Uterus (tissue), 4 donors: ENCODE measurements around the gene IQCE. TPM values are rescaled to one million over a fixed set of nuclear protein-coding genes. Genes with fewer than 3 reads are reported as not detected.

Experiments used
- DNase-seq, 2 donors: peaks; one replicate each; pipeline ENCODE4 v3.0.0-alpha.2; 2019 to 2020
- H3K27ac ChIP-seq, 2 donors: fragments of 200-600 bp; sonication (generic); 1 replicate in 1 of 2; 2 replicates in 1 of 2; pipeline ENCODE4 v1.5.1; 2016 to 2018
- H3K27me3 ChIP-seq, 2 donors: fragments of 200-600 bp; sonication (generic); one replicate each; pipeline ENCODE4 v1.5.1; 2018 to 2019; ENCODE audit warnings: control low read depth in 1 of 2
- H3K36me3 ChIP-seq, 2 donors: fragments of 200-600 bp; sonication (generic); one replicate each; pipeline ENCODE4 v1.5.1; 2019; ENCODE audit warnings: control low read depth in 1 of 2
- H3K4me1 ChIP-seq, 2 donors: fragments of 200-600 bp; sonication (generic); one replicate each; pipeline ENCODE4 v1.5.1; 2018 to 2019; ENCODE audit warnings: control low read depth in 1 of 2
- H3K4me3 ChIP-seq, 2 donors: fragments of 200-600 bp; sonication (generic); 1 replicate in 1 of 2; 2 replicates in 1 of 2; pipeline ENCODE4 v1.5.1; 2018 to 2019; ENCODE audit warnings: mild to moderate bottlenecking in 1 of 2
- H3K9me3 ChIP-seq, 2 donors: fragments of 200-600 bp; sonication (generic); one replicate each; pipeline ENCODE4 v1.5.1; 2019; ENCODE audit warnings: control low read depth in 1 of 2
- POLR2A ChIP-seq, 2 donors: fragments of 450-650 bp; IDR thresholded peaks; one replicate each; pipeline ENCODE4 v1.6.1; 2016; ENCODE audit warnings: antibody characterized with exemption in 2 of 2, mild to moderate bottlenecking in 1 of 2, moderate library complexity in 1 of 2
- intact Hi-C: fragments of 100-400 bp; cut with DNase I; formaldehyde crosslinking; loops from one replicate; pipeline ENCODE4 v1.15.1; 2023; ENCODE audit warnings: low total_unique reads
- total RNA-seq, 4 donors: library from RNA; depleted of rRNA in 3 of 4; stranded (reverse); fragments of >200 nt in 3 of 4; gene quantifications; one replicate each; pipeline versions ENCODE4 v1.1.0 to v1.2.4, GENCODE V29; 2014 to 2023
- TF ChIP-seq, protein P1 (sequence below), 4 experiments: fragments of 200-600 bp in 2 of 4; fragments of 450-650 bp in 2 of 4; sonication (generic) in 2 of 4; IDR thresholded peaks; one replicate each; pipeline ENCODE4 v1.5.1; 2016 to 2019; ENCODE audit warnings: antibody characterized with exemption in 4 of 4, mild to moderate bottlenecking in 2 of 4, moderate library complexity in 1 of 4
- donor health status: DM: yes; HTN: yes; CAD: no.

Gene IQCE
- total RNA-seq, 4 donors from 2014 or later: 6.8 to 28.0 (median 16.9) TPM

DNA sequence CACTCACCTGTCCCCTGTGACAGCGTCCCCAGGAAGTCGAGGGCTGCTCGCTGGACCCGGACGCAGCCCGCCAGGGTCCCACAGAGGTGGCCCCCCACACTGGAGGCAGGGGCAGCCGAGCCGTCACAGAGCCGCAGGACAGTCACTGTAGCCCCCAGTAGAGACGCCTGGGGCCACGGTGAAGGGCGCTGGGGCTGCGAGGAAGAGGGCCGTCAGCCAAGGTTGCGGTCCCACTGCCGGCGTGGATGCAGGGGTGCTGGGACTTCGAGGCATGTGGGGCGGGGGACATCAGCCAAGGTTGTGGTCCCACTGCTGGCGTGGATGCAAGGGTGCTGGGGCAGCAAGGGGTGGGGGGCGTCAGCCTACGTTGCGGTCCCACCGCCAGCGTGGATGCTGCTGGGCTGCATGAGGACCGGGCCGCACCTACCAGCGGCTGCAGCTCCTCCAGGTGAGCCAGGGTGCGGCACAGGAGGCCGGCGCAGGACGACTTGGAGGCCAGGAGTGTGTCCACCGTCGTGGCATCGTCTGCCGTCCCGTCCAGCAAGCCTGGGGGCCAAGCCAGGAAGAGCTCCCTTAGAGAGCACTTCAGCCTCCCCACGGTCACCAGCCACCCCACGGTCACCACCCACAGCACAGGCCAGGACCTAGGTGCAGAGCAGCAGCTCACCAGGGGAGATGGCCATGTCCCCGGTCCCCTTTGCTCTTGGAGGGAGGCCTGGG lies 17.3 kb upstream of the IQCE start:
- no peaks in the 10 kb centered on the region for H3K36me3 ChIP-seq
- DNase-seq: no peak
- H3K9me3 ChIP-seq: no peaks in the 10 kb centered on the region
- no peak for TF ChIP-seq POLR2A (IDR thresholded peaks at IDR 0.05)
- TF ChIP-seq, protein P1, sequence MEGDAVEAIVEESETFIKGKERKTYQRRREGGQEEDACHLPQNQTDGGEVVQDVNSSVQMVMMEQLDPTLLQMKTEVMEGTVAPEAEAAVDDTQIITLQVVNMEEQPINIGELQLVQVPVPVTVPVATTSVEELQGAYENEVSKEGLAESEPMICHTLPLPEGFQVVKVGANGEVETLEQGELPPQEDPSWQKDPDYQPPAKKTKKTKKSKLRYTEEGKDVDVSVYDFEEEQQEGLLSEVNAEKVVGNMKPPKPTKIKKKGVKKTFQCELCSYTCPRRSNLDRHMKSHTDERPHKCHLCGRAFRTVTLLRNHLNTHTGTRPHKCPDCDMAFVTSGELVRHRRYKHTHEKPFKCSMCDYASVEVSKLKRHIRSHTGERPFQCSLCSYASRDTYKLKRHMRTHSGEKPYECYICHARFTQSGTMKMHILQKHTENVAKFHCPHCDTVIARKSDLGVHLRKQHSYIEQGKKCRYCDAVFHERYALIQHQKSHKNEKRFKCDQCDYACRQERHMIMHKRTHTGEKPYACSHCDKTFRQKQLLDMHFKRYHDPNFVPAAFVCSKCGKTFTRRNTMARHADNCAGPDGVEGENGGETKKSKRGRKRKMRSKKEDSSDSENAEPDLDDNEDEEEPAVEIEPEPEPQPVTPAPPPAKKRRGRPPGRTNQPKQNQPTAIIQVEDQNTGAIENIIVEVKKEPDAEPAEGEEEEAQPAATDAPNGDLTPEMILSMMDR (IDR thresholded peaks at IDR 0.05): no peak
- H3K4me1 ChIP-seq: no peaks in the 10 kb centered on the region
- no peaks in the 10 kb centered on the region for H3K27me3 ChIP-seq
- no peak overlapping the region for H3K4me3 ChIP-seq
- no peak overlapping the region for H3K27ac ChIP-seq
- intact Hi-C loops: no loop called here

DNA sequence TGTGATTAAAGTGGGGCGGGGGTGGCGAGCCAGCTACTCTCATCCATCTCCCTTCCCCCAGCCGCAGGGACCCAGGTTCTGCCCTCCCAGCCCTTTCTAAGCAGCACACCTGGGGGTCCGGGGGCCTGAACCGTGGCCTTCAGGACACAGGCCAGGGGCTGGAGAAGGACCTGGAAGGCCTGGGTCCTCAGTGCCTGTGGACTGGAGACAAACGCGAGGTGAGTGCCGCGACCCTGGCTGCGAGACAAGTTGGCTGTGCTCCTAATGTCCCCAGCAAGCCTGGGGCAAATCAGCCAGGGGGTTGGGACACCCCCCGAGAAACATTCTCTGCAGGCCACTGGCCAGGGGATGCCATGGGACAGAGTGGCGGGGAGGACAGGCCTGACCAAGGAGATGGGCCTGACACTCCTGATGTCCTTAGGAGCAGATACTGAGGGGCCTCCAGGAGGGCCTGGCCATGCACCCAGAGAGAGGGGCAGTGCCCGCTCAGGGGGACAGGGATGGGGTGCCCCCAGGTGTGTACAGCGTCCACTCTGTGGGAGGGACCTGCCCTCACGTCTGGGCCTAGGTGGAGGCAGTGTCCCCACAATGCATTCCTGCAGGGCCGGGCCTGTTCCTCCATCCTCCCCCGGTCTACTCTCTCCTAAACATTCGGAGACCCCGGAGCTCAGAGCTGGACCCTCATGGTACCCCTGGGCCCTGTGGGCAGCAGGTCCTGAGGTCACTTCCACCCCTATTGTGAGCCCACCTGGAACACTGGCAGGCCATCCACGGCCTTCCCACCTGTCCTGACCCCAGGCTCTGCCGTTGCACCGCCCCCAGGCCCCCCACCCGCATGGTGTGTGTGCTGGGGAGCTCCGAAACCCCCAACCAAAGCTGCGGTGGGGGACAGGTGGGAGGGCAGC lies 16.5 kb upstream of the IQCE start:
- Histone ChIP-seq H3K4me1 (no peaks in the 10 kb centered on the region), H3K4me3 (no peak overlapping the region), H3K27ac (no peak overlapping the region), H3K36me3 (no peaks in the 10 kb centered on the region), H3K27me3 (no peaks in the 10 kb centered on the region), H3K9me3 (no peaks in the 10 kb centered on the region)
- TF ChIP-seq, protein P1 (IDR thresholded peaks at IDR 0.05): no peak
- no peak for TF ChIP-seq POLR2A (IDR thresholded peaks at IDR 0.05)
- no peak for DNase-seq
- intact Hi-C loops: no loop called here

DNA sequence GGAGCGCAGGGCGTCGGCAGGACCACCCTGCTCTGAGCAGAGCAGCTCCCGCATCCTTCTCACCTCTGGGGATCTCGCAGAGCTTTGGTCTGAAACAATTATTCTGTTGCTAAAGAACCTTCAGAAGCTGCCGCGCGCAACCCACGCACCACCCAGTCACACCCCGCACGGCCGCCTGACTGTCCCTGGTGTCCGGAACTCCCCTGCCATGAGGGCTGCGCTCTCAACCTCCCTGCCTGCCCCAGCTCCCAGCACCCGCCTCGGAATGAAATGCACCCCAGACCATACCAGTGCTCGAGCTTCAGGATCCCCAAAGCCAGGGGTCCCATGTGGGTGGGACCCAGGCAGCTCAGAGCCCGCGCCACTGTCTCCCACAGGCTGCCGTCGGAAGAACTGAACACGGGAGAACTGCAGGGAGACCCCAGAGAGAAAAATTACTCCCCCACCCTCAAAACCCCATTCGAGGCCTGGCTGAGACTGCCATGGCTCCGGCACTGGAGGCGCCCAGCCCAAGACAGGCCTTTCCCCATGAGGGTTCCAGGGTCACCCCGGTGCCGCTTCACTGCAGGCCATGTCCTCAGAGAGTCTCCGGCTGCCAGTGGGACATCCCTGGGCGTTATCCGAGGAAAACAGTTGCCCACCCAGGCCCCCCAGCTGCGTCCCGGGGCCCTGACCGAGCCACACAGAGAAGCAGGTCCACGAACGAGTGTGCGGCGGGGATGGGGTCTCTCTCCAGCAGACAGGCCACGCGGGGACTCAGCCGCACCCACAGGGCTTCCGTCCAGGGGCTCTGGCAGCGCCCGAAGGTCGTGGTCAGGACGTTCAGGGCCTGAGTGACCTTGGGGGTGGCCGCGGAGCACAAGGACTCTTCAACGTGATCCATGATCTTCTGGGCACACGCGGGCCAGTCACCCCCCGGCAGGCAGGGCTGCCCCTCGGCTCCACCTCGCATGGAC lies 15.6 kb upstream of the IQCE start:
- Histone ChIP-seq H3K27me3 (no peaks in the 10 kb centered on the region), H3K36me3 (no peaks in the 10 kb centered on the region), H3K4me3 (no peak overlapping the region), H3K4me1 (no peaks in the 10 kb centered on the region), H3K9me3 (no peaks in the 10 kb centered on the region), H3K27ac (no peak overlapping the region)
- no peak for DNase-seq
- TF ChIP-seq, protein P1 (IDR thresholded peaks at IDR 0.05): no peak
- no peak for TF ChIP-seq POLR2A (IDR thresholded peaks at IDR 0.05)
- intact Hi-C loops: no loop called here

DNA sequence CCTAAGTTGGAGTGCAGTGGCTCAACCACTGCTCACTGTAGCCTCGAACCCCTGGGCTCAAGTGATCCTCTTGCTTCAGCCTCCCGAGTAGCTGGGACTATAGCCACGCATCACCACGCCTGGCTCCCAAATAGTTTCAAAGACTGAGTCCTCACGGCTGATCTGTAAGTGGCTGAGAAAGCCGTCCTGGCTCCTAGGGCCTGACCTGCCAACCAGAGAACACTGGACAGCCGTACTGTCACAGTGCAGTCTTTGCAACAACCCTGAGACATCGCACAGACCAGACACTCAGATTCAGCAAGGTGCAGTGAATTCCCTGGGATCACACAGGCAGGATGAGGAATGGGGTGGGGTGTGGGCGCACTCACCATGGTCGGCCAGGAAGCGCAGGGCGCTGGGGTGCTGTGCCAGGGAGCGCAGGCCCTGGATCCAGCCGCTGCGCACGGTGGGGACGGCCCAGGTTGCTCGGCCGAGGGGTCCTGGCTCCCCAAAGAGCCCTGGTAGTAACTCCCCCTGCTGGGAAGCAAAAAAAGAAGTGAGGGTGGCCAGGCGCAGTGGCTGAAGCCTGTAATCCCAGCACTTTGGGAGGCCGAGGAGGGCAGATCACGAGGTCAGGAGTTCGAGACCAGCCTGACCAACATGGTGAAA lies 14.1 kb upstream of the IQCE start:
- Histone ChIP-seq H3K4me1 (no peaks in the 10 kb centered on the region), H3K27me3 (no peaks in the 10 kb centered on the region), H3K9me3 (no peaks in the 10 kb centered on the region), H3K27ac (no peak overlapping the region), H3K36me3 (no peaks in the 10 kb centered on the region), H3K4me3 (no peak overlapping the region)
- no peak for TF ChIP-seq POLR2A (IDR thresholded peaks at IDR 0.05)
- TF ChIP-seq, protein P1 (IDR thresholded peaks at IDR 0.05): no peak
- intact Hi-C loops: no loop called here
- DNase-seq: no peak
